ENCODE data around the gene GATA5. TPM values are rescaled to one million over a fixed set of nuclear protein-coding genes. Genes with fewer than 3 reads are reported as not detected.

The GATA5 gene
- polyA plus RNA-seq (ENCODE audit: insufficient read length in 12 of 12) = under 1 TPM in 6 of 12 donors, not detected in 6; 0.06 to 0.25 (median 0.09) TPM
- long read RNA-seq, donor 1, partial matches to known transcripts = 0 of 1 reads
- long read RNA-seq, donor 1, other reads (novel, unspliced or antisense) = 0 of 1 reads
- long read RNA-seq, donor 2 = 0 reads
- long read RNA-seq, donor 3 = 0 reads
- long read RNA-seq, donor 4 = 0 reads
- long read RNA-seq, donor 5 = 0 reads
- long read RNA-seq, donor 6 = 0 reads
- long read RNA-seq, donor 7 = 0 reads
- long read RNA-seq, donor 8 = 0 reads
- long read RNA-seq, donor 9 = 0 reads
- long read RNA-seq, donor 10 = 0 reads
- long read RNA-seq, donor 11 = 0 reads

GRCh38 chr20:62475772-62476055, at the start of gene GATA5:
TSS of gene GATA5 (minus strand) at chr20:62475995. CDS start at chr20:62475521, 474 bp downstream.
- no peak for DNase-seq

GRCh38 chr20:62525014-62525413, 49.2 kb upstream of the GATA5 start:
- DNase-seq = no peak

GRCh38 chr20:62524505-62524911, 48.7 kb upstream of the GATA5 start:
- DNase-seq = peak; percentile 70

GRCh38 chr20:62523473-62524203, 47.8 kb upstream of the GATA5 start:
- no peak for DNase-seq

- DNase-seq = no peak
These were observed 47.1 kb upstream of the GATA5 start for GRCh38 chr20:62522748-62523396.

GRCh38 chr20:62519826-62520225, 44.0 kb upstream of the GATA5 start:
- DNase-seq = no peak

GRCh38 chr20:62518911-62519310, 43.1 kb upstream of the GATA5 start:
- no peak for DNase-seq

GRCh38 chr20:62517901-62518610, 42.3 kb upstream of the GATA5 start:
- DNase-seq = no peak

- no peak for DNase-seq
These were observed 41.4 kb upstream of the GATA5 start for GRCh38 chr20:62517168-62517567.

- no peak for DNase-seq
These were observed 40.5 kb upstream of the GATA5 start for GRCh38 chr20:62516338-62516737.

- no peak for DNase-seq
These were observed 40.0 kb upstream of the GATA5 start for GRCh38 chr20:62515826-62516225.

GRCh38 chr20:62515280-62515679, 39.5 kb upstream of the GATA5 start:
- DNase-seq = no peak

GRCh38 chr20:62513991-62514390, 38.2 kb upstream of the GATA5 start:
- no peak for DNase-seq

- DNase-seq = peak; percentile 33
These were observed 36.3 kb upstream of the GATA5 start for GRCh38 chr20:62511915-62512610.

GRCh38 chr20:62511300-62511914, 35.6 kb upstream of the GATA5 start:
- peak; percentile 41 for DNase-seq

GRCh38 chr20:62508641-62509051, 32.9 kb upstream of the GATA5 start:
- no peak for DNase-seq

GRCh38 chr20:62507991-62508640, 32.3 kb upstream of the GATA5 start:
- DNase-seq = no peak

- no peak for DNase-seq
These were observed 31.5 kb upstream of the GATA5 start for GRCh38 chr20:62507323-62507722.

- no peak for DNase-seq
These were observed 31.0 kb upstream of the GATA5 start for GRCh38 chr20:62506791-62507190.

- no peak for DNase-seq
These were observed 30.3 kb upstream of the GATA5 start for GRCh38 chr20:62506087-62506486.

Measured in muscle of arm (tissue), 14 donors.